ENCODE data around the gene HCFC1.

The HCFC1 gene

GRCh38 chrX:153971450-153972367, at the start of gene HCFC1:
Gene HCFC1, minus strand, starts transcription at chrX:153971818. Its CDS starts 978 bp downstream, at chrX:153970840.
- peak; percentile 95 for DNase-seq

- peak; percentile 25 for DNase-seq
These were observed 49.6 kb upstream of the HCFC1 start for GRCh38 chrX:154021131-154021611.

GRCh38 chrX:154020536-154021115, 49.0 kb upstream of the HCFC1 start:
- DNase-seq: peak; percentile 18

- DNase-seq: peak; percentile 65
These were observed 48.3 kb upstream of the HCFC1 start, which contains the start of gene IRAK1 for GRCh38 chrX:154019633-154020528. Gene IRAK1, minus strand, starts transcription at chrX:154019902. Its CDS starts 90 bp downstream, at chrX:154019812.

GRCh38 chrX:154019061-154019621, 47.5 kb upstream of the HCFC1 start:
- peak; percentile 30 for DNase-seq

- DNase-seq: no peak
These were observed 47.0 kb upstream of the HCFC1 start for GRCh38 chrX:154018518-154019060.

GRCh38 chrX:154017766-154018517, 46.3 kb upstream of the HCFC1 start:
- DNase-seq: no peak

GRCh38 chrX:154016366-154017076, 44.9 kb upstream of the HCFC1 start:
- no peak for DNase-seq

GRCh38 chrX:154015581-154016264, 44.1 kb upstream of the HCFC1 start:
- DNase-seq: no peak

- DNase-seq: no peak
These were observed 43.1 kb upstream of the HCFC1 start for GRCh38 chrX:154014429-154015380.

- DNase-seq: peak; percentile 63
These were observed 42.2 kb upstream of the HCFC1 start for GRCh38 chrX:154013614-154014360.

- DNase-seq: no peak
These were observed 41.4 kb upstream of the HCFC1 start for GRCh38 chrX:154013001-154013421.

GRCh38 chrX:154012336-154012991, 40.8 kb upstream of the HCFC1 start:
- no peak for DNase-seq

- DNase-seq: no peak
These were observed 40.0 kb upstream of the HCFC1 start for GRCh38 chrX:154011376-154012335.

- no peak for DNase-seq
These were observed 38.9 kb upstream of the HCFC1 start for GRCh38 chrX:154010330-154011087.

GRCh38 chrX:154008521-154008920, 36.9 kb upstream of the HCFC1 start:
- no peak for DNase-seq
